OCI-LY7 (cell line): ENCODE results near the gene SLC26A9. TPM values are rescaled to one million over a fixed set of nuclear protein-coding genes. Genes with fewer than 3 reads are reported as not detected.

Experiments used
- BruUV-seq: library from RNA; stranded (reverse); fragments of 400-500 nt; replicated peaks from 2 replicates; lab custom pipeline; 2021; lab: Mats Ljungman, UMichigan
- CTCF ChIA-PET: fragments of 300-600 bp; sonication (Branson Sonifier 250); formaldehyde crosslinking; loops from one replicate; lab custom pipeline; 2022; ENCODE audit warnings: antibody characterized with exemption; ENCODE audit not compliant: unreplicated experiment; lab: Charles Lee
- POLR2A ChIA-PET: fragments of 300-600 bp; sonication (Branson Sonifier 250); formaldehyde crosslinking; loops from one replicate; lab custom pipeline; 2022; ENCODE audit warnings: antibody characterized with exemption; lab: Charles Lee
- DNase-seq: peaks from one replicate; pipeline ENCODE4 v3.0.0-alpha.2; 2015; ENCODE audit warnings: low spot score
- H2AFZ ChIP-seq: fragments of 200-600 bp; sonication (generic), shearing (Covaris generic); 2 replicates; pipeline ENCODE4 v1.6.1; 2014; ENCODE audit warnings: mild to moderate bottlenecking, antibody characterized with exemption, low read length, moderate library complexity
- H3K27ac ChIP-seq: fragments of 200-600 bp; sonication (generic); 2 replicates; pipeline ENCODE4 v1.5.1; 2014; ENCODE audit warnings: mixed run types, low read depth, mild to moderate bottlenecking, moderate library complexity, low read length, inconsistent platforms; ENCODE audit not compliant: poor library complexity, severe bottlenecking
- H3K36me3 ChIP-seq: fragments of 200-600 bp; sonication (generic); 2 replicates; pipeline ENCODE4 v1.6.1; 2014; ENCODE audit warnings: mild to moderate bottlenecking, antibody characterized with exemption, low read length, moderate library complexity, mixed read lengths; ENCODE audit not compliant: insufficient read depth
- H3K4me1 ChIP-seq: fragments of 200-600 bp; sonication (generic); 2 replicates; pipeline ENCODE4 v1.5.1; 2014; ENCODE audit warnings: mild to moderate bottlenecking, low read length; ENCODE audit not compliant: insufficient read depth, poor library complexity, severe bottlenecking
- H3K4me2 ChIP-seq: fragments of 200-600 bp; sonication (generic); 2 replicates; pipeline ENCODE4 v1.6.1; 2014; ENCODE audit warnings: mild to moderate bottlenecking, low read length
- H3K4me3 ChIP-seq: fragments of 200-600 bp; sonication (generic); 2 replicates; pipeline ENCODE4 v1.5.1; 2014; ENCODE audit warnings: mild to moderate bottlenecking, low read depth, low read length; ENCODE audit not compliant: poor library complexity, severe bottlenecking
- H3K79me2 ChIP-seq: fragments of 200-600 bp; sonication (generic); 2 replicates; pipeline ENCODE4 v1.6.1; 2016; ENCODE audit warnings: low read depth, mild to moderate bottlenecking, low read length, moderate library complexity, mixed read lengths; ENCODE audit not compliant: insufficient read depth
- H3K9me2 ChIP-seq: fragments of 200-600 bp; sonication (generic); 2 replicates; pipeline ENCODE4 v1.6.1; 2016; ENCODE audit warnings: mild to moderate bottlenecking, low read length, mixed read lengths; ENCODE audit not compliant: insufficient read depth
- H3K9me3 ChIP-seq: fragments of 200-600 bp; sonication (generic); 2 replicates; pipeline ENCODE4 v1.6.1; 2014; ENCODE audit warnings: mild to moderate bottlenecking, mixed run types, low read length, mixed read lengths
- H4K20me1 ChIP-seq: fragments of 200-600 bp; sonication (generic); 2 replicates; pipeline ENCODE4 v1.6.1; 2014; ENCODE audit warnings: mild to moderate bottlenecking, antibody characterized with exemption, low read length, moderate library complexity, mixed read lengths; ENCODE audit not compliant: insufficient read depth
- CTCF ChIP-seq: fragments of 200-600 bp; sonication (generic); conservative IDR thresholded peaks from 2 replicates; pipeline ENCODE4 v1.5.1; 2014; ENCODE audit warnings: mild to moderate bottlenecking, antibody characterized with exemption, low read length, moderate library complexity, mixed read lengths
- EZH2phosphoT487 ChIP-seq: fragments of 200-600 bp; sonication (generic); IDR thresholded peaks from 2 replicates; pipeline ENCODE4 v1.6.1; 2018; ENCODE audit warnings: low read depth, borderline replicate concordance, mild to moderate bottlenecking, mixed run types, antibody characterized with exemption, low read length, moderate library complexity, mixed read lengths
- intact Hi-C: fragments of 100-400 bp; cut with micrococcal nuclease; formaldehyde crosslinking; loops from one replicate; pipeline ENCODE4 v1.10.0; 2022; ENCODE audit not compliant: unreplicated experiment
- total RNA-seq, 2 experiments: library from RNA; depleted of rRNA in 1 of 2; stranded (reverse); fragments of >200 nt in 1 of 2; shearing (Covaris generic) in 1 of 2; gene quantifications; 2 replicates each; pipeline ENCODE4 v1.2.3, GENCODE V29; 2014 to 2022

SLC26A9 gene
- total RNA-seq, 2 experiments from 2014 or later: not detected

GRCh38 chr1:205976708-205977401, 33.6 kb upstream of the SLC26A9 start:
- H3K36me3 ChIP-seq: no peaks in the 10 kb centered on the region
- ChIA-PET POLR2A (interaction anchor here (0.5 to 1.2 kb wide), 3 partner anchors 9 to 468 kb away, joined by 3 read pairs; no protein-coding TSS in a partner anchor), CTCF (interaction anchor here (0.6 to 1.7 kb wide), 15 partner anchors 14 to 318 kb away, joined by 3 to 16 read pairs (median 4); partner anchors contain the start of gene PM20D1)
- BruUV-seq: no TSS peak
- H4K20me1 ChIP-seq: no peaks in the 10 kb centered on the region
- TF ChIP-seq CTCF: no peak
- TF ChIP-seq EZH2phosphoT487: no peak
- intact Hi-C loops: loop anchor here (1.0 to 2.0 kb wide), 3 partner anchors 58 to 318 kb away; no protein-coding TSS in a partner anchor
- no peak overlapping the region for H3K27ac ChIP-seq
- H3K9me2 ChIP-seq: no peaks in the 10 kb centered on the region
- H3K4me2 ChIP-seq: no peak overlapping the region
- H3K79me2 ChIP-seq: no peaks in the 10 kb centered on the region
- no peak overlapping the region for H3K4me3 ChIP-seq
- no peak for DNase-seq
- H2AFZ ChIP-seq: no peak overlapping the region
- no peaks in the 10 kb centered on the region for H3K4me1 ChIP-seq
- H3K9me3 ChIP-seq: 0 out of 2 replicates have a peak, but pooled peaks cover 5% of the 10 kb centered on the region

GRCh38 chr1:205976036-205976435, 32.8 kb upstream of the SLC26A9 start:
- Histone ChIP-seq H4K20me1 (no peaks in the 10 kb centered on the region), H3K36me3 (no peaks in the 10 kb centered on the region), H3K4me2 (no peak overlapping the region), H3K4me3 (no peak overlapping the region), H3K9me3 (0 out of 2 replicates have a peak, but pooled peaks cover 1% of the 10 kb centered on the region), H2AFZ (no peak overlapping the region), H3K9me2 (no peaks in the 10 kb centered on the region), H3K4me1 (no peaks in the 10 kb centered on the region), H3K27ac (no peak overlapping the region), H3K79me2 (no peaks in the 10 kb centered on the region)
- CTCF ChIA-PET: no interaction called here
- intact Hi-C loops: loop anchor here (2.0 kb wide), 1 partner anchor 317 kb away; no protein-coding TSS in a partner anchor
- no TSS peak for BruUV-seq
- POLR2A ChIA-PET: no interaction called here
- no peak for DNase-seq
- TF ChIP-seq CTCF (no peak), EZH2phosphoT487 (no peak)

- no peaks in the 10 kb centered on the region for H3K79me2 ChIP-seq
- H3K9me3 ChIP-seq: no peaks in the 10 kb centered on the region
- no peaks in the 10 kb centered on the region for H3K36me3 ChIP-seq
- no peak overlapping the region for H3K4me3 ChIP-seq
- no TSS peak for BruUV-seq
- no peak for TF ChIP-seq EZH2phosphoT487
- TF ChIP-seq CTCF: no peak
- H4K20me1 ChIP-seq: no peaks in the 10 kb centered on the region
- ChIA-PET CTCF (no interaction called here), POLR2A (no interaction called here)
- no peaks in the 10 kb centered on the region for H3K4me1 ChIP-seq
- no peak overlapping the region for H2AFZ ChIP-seq
- intact Hi-C loops: no loop called here
- no peak overlapping the region for H3K4me2 ChIP-seq
- DNase-seq: no peak
- H3K9me2 ChIP-seq: no peaks in the 10 kb centered on the region
- no peak overlapping the region for H3K27ac ChIP-seq
These were observed 32.2 kb upstream of the SLC26A9 start for GRCh38 chr1:205975387-205975998.
